SHP77 treated with DMSO at 0.1 percent for 48 hours (cell line): ENCODE measurements around the gene RAPGEF1.

Experiments used
- DNase-seq: peaks from one replicate; lab custom pipeline; 2025; lab: John Stamatoyannopoulos, UW

The RAPGEF1 gene

DNA sequence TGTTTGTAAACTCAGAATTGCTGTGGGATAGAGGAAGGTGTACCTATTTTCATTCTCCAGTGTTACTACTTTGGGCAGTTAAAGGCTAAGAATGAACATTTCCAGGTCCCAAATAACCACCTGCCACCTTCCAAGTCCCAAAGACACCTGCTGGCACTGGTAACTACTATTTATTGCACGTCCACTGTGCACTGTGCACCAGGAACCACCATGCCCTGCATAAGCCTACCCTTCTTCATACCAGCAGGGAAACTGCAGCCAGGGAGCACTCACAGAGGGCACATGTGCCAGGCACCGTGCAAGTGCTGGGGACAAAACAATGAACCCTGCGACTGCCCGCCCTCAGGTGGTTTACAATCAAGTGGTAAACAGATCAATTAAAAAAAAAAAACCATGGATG lies 34.9 kb downstream of the RAPGEF1 start:
- DNase-seq = no peak

DNA sequence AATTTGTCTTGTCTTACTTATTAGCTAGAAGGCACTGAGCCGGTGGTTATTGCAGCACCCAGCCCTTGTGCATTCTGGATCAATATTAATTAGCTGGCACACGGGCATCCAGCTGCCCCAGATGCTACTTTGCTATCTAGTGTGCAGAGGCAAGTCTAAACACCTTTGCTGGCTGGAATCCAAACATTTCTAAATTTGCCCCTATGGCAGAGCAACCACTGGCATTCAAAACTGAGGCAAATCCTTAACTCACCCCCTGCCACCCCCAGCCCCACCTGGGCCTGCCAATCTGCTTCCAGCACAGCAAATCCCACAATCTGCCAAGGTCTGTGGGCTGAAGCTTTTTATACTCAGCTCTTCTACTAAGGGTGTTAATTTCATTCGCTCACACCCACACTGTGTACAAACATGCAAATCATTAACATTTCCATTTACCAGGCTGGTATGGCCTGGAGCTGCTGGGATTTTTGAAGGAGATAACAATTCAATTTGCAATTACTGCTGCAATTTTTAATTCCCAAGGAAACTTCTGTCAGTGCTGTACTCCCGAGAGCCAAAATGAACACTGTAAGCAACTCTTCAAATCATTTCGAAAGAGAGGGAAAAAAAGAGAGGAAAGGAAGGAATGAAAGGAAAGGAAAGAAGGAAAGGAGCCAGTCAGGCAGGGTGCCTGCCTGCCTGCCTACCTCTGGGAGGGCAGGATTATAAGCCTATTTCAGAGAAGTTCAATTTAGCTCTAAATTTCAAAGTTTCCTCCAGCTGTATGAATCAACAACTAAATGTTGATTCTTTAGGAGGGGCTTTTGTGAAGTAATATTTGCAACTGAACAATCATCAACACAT lies 35.5 kb downstream of the RAPGEF1 start:
- DNase-seq = no peak

DNA sequence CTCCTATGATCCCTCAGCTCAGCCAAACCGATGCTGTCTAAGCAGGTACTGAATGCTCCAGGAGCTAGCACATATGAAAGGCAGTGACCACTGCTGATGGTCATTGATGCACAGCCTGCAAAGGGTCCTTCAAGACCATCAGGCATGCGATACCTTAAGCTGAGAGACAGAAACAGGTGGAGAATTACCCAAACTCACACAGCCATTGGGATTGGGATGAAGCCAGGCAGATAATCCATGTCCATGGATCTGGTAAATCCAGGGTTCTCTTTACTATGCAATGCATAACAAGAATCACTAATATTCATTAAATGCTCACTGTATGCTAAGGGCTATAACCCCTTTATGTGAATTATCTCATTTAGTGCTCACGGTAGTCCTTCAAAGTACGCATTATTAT lies 36.2 kb downstream of the RAPGEF1 start:
- no peak for DNase-seq

DNA sequence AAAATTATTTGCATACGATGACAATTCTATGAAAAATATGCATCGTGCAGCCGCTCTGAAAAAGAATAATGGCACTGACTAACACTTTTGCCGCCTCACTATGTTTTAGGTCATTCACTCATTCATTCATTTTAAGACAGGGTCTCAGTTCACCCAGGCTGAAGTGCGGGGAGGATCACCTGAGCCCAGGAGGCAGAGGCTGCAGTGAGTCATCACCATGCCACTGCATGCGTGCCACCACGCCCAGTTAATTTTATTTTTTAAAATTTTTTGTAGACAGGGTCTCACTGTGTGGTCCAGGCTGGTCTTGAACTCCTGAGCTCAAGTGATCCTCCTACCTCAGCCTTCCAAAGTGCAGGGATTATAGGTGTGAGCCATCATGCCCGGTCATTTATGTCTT lies 37.0 kb downstream of the RAPGEF1 start:
- no peak for DNase-seq

DNA sequence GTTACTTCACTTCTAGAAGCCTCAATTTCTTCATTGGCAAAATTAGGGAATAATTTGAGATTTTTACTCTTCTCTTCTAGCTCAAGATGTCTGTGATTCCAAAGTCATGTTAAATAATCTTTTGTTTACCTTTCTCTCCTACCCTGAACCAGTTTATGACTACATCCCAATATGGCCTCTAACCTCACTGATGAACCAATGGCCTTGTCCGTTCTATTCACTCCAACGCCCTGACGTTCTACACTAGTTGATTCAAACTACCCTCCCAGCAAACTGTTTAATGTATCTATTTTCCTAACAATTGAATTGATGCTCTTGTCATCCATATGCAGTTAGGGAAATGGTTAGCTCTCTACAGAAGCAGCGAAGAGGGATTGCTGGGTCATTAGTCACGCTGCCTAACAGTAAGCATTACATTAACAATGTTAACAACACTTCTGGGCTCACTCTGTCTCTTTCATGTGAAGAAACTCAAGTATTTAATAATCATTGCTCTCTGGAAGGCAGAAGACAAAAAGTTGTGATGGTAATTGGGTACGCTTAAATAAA lies 38.0 kb downstream of the RAPGEF1 start:
- DNase-seq = no peak

DNA sequence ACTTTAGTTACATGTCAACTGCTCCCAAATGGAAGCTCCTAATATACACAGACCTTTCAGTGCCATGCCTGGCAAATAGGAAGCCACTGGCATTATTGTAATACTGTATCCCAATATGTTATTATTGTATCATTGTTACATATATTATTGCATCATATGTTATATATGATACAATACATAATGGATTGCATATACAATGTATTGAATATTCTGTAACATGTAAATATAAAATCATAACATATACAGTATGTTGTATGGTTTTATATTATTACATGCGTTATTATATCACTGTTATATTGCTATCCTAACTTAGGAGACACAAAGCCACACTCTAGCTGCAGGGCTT lies 38.5 kb downstream of the RAPGEF1 start:
- DNase-seq = no peak

DNA sequence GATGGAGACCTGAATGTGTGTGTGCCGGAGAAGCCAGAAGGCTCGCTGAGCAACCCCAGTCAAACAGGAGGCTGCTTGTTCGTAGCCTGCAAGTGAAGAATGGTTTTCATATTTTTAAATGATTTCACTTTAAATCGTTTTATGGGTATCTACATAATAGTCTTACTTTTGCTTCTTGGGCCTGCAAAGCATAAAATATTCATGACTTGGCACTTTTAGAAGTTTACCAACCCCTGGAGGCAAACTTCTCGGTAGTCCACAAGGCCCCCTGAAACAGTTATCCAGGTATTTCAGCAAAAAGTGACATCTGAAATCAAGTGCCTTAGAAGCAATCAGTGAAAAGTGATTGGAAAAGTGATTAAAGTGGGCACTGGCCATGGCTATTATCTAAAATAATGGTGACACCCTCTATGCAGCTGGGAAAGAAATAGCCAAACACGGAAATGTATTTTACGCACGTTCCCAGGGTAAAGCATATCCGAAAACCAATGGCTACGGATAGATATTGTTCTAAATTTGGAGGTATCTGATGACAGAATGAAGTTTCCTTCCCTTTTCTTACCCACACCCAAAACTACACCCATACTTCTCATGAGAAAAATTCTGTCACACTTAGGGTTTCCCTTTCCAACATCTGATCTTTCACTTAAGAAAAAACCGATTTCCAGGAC lies 39.0 kb downstream of the RAPGEF1 start:
- no peak for DNase-seq

DNA sequence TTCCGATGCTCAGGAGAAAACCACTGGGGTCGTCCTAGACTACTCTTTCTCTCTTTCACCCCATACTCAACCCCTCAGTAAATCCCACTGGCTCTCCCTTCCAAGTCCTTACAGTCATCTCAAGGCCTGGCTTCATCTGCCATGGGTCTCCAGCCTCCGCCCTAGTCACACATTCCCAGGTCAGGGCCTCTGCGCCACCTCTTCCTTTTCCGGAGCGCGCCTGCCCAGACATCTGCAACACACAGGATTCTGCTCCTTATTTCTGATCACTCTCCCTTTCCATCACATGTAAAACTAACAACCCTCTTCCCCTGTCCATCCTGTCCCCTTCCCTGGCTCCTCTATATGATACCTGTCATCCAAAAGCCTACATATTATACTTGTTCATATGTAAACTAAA lies 39.8 kb downstream of the RAPGEF1 start:
- no peak for DNase-seq

DNA sequence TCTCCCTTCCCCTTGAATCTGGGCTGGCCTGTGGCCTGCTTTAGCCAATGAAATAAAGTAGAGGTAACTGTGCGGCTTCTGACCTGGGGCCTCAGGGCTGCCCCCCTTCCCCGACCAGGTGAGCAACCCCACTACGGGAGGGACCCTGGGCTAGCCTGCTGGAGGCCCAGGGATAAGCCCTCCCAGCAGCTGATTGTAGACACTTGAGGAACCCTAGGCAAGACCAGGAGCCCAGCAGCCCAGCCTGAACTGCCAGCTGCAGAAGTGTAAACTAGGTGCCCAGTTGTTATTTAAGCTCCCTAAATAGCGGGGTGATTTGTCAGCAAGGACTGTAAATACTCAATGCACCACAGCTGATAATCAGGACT lies 41.3 kb downstream of the RAPGEF1 start:
- DNase-seq = no peak

DNA sequence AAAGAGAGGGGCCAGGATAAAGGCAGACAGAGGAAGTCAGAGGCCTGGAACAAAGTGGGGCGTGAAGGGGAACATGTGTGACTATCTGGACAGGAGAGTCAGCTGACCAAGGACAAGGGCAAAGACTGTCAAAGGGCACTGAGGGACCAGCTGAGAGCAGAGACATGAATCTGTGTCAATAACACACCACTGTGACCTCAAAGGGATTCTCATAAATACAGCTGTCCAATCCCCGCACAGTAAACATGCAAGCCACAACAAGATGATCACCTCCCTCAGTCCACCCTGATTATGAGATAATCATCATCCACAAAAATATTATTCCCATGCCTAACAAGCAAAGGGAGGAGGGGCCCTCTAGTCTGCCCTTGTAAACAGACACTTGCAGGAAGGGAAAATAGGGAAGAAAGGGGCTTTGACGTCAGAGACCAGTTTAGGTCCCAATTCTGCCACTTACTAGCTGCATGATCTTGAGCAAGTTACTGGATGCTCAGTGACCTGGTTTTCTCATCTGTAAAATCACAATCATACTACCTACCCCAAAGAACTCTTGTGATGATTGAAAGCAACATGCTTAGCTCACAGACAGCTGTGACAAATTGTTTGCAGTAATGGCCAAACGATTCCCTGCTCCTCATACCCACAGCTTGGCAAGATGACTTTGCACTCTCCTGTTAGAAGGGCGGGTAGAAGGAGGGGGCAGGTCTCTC lies 41.8 kb downstream of the RAPGEF1 start:
- no peak for DNase-seq

DNA sequence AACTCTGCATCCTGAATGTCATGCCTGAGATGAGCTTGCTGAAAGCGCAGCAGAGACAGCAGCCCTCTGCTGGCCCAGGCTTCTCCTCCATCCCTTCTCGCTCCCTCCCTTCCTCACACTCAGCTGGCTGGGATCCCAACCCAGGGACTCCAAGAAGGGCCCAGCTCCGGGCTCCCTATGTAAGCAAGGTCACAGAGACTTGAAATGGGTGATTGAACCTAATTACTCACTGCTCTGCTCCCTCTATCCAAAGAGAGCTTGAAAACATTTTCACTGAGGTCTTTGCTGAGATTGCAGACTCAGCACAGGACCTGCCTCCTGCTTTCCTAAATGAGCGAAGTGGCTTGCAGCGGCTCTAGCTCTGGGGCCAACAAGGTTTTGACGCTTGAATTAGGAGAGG lies 42.8 kb downstream of the RAPGEF1 start:
- DNase-seq = no peak

DNA sequence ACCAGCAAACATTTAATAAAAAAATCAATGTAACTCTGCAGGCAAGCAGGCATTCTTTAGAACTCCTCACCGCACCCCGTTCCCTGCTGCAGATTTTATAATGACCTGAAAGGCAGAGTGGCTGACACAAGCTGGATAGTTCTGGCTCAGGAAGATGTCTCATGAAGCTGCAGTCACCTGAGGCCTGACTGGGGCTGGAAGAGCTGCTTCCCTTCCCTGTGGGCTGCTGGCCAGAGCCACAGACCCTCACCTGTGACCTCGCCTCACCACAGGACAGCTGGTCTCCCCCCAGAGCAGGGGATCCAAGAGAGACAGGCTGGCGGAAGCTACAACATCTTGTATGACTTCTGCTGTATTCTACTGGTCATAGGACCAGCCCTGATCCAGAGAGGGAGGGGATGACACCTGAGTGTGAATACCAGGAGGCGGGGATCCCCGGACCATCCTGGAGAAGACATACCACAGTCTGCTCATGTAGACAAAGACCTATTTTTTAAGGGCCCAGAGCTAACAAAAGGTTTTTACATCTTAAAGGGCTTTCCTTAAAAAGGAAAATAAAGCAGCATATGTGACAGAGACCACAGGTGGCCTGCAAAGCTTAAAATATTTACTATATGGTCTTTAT lies 43.9 kb downstream of the RAPGEF1 start:
- DNase-seq = no peak

DNA sequence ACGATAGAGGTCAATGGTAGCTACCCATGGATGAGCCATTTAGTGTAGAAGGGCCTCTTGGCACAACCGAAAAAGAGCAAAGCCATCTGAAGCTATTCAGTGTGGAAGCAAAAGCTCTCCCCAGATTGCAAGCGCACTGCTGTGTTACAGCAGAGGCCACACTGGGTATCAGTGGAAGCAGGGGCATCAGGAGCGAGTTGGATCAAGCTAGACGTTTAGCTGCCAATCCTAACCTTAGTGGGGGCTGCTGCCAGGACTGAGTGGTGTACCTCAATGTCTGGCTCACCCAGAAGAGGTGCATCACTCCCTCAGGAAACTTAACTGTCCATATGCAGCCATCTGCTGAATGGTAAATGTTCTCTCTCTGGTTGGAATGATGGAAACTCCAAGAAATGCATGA lies 44.5 kb downstream of the RAPGEF1 start:
- no peak for DNase-seq

DNA sequence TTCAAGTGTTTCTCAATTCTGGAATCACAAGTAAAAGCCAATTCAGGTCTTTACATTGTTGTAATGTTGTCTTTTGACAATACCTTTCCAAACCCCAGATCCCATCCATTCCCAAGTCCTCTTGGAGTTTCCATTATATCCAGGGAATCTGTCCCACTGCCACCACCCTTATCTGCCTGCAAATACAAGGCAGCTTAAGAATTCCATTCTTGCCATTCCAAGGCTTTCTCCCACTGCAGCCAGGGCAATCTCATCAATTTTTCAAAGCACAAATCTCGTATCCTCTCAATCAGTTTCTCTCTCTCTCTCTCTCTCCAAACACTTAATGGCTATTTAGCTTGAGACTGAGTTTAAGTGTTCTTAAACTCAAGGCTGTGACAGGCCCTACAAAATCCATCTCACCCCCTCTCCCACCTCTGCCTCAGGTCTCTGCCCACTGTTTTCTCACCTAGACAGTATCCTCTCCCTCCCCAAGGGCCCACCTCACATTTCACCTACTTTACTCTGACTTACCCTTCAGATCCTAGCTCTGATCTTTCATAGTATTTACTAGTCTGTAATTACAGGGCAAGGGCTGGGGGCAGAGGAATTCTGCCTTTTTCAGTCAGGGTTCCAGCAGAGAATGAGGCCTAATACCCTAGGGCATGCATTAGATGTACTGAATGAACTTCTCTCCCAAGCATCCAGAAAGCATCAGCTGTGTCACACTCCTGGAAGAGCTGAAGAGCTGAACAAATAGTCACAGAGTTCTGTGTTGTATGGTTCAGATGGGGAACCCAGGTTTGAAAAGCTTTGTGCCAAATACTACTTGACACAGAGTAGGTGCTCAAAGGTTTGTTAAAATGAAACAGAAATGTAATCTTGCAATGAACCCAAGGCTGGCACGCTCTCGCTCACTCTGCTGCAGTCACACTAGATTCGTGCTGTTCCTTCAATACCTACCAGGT lies 46.0 kb downstream of the RAPGEF1 start:
- DNase-seq = no peak

DNA sequence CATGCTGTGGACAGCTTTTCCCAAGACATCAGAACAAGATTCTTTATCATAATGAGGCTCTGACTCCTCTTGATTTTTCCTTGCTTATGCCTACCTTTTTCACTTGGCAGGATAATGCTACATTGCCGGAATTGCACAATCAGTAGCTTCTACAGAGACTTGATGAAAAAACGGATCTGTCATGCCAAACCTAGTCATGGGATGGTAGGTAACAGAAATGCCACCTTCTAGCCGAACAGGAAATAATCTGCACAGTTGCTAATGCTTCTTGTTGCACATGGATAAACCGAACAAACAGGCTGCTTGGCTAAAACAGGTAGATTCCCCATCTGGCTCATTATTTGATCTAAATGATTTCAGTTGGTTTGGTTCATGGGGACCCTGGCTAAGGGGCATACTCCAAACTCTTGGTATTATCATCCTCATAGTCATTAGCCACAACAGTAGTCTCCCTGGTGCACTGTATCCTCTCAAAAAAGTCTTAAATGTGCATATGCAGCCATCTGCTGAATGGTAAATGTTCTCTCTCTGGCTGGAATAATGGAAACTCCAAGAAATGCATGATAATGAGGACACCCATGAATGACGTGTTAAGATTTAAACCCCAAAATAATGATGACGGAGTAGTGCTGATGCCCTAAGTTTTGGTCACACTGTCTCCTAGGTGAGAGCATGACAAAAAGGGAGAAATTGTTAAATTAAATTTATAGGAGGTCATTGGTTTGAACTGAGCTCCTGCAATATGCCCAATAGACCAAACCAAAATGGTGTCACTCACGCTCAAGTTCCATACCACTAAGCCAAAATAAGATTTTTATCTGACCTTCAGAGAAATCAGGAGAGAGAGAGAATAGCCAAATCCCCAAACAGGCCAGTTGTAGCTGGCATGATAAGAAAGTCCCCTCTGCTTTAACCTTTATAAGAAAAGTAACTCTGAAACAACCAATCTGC lies 47.0 kb downstream of the RAPGEF1 start:
- DNase-seq = no peak

DNA sequence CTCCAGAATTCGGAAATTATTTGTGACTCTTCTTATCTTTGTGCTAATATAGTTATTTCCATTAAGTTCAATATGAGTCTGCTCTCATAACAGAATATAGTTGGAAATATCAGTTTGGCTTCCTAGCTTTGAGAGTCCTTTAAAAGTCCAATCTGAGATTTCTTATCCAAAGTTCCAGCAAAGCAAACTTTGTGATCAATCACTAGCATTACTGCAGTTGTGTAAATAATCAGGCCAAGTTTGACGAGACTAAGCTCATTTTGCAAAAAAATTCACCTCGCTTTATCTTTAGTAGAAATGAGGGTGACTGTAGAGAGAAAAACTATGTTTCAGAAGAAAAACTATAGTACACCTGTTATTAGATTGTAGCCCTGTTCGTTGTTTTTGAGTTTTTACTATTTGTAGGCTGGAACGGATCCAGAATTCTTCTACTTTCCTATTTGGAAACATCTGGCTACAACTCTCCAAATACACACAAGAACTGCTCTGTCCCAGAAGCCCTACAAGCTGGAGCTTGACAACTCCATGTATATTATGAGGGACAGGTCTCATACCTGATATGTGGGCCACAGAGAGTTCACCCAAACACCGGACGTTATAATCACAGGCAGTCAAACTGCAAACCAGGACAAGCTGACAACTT lies 47.8 kb downstream of the RAPGEF1 start:
- no peak for DNase-seq

DNA sequence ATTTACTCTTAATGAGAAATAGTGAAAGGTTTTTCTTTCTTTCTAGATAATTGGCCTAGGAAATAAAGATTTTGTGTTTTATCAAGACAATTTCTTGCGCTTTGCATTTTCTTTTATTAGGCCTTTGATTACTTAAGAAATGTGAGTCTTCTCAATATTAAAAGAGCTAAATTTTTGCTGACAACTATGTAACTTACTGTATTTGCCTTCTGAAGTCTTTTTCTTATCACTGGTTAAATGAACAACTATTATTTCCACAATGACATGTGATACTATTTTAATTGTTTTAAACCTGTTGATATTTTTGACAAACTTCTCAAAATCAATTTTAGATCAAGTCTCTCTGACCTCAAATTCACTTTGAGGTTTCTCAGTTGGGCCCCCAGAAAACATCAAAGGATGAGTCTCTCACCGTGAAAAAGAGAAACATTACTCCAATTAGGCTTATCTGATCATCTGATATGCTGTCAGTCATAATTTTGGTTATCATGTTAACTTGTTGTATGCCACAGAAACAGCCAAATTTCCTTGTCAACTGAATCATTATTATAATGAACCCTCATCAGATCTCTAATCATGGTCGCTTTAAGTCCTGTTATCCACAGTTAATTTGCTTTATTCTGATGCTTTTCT lies 48.8 kb downstream of the RAPGEF1 start:
- DNase-seq = no peak

DNA sequence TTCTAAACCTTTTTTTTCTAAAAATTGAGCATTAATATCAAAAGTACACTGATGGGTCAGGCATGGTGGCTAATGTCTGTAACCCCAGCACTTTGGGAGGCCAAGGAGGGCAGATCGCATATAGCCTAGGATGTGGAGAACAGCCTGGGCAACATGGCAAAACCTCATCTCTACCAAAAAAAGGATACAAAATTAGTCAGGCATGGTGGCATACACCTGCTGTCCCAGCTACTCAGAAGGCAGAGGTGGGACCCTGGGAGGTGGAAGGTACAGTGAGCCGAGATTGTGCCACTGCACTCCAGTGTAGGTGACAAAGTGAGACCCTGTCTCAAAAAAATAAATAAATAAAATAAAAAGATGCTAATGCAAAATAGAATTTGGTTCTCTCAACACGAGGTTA lies 49.4 kb downstream of the RAPGEF1 start:
- DNase-seq = no peak

DNA sequence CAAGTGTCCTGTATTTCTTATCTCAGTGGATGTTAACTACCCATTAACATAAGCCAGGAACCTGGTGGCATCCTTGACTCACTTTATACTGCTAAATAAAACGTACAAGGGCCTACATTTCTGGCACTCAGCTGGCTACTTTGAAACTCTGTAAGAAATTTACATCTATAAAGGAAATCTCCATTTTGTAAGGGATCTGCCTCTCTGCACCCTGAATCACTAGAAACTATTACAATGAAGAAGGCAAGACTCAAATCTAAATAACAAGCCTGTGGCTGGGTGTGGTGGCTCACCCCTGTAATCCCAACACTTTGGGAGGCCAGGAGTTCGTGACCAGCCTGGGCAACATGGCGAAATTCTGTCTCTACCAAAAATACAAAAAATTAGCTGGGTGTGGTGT lies 51.5 kb downstream of the RAPGEF1 start:
- no peak for DNase-seq
